ENCODE results near the gene JTB. TPM values are rescaled to one million over a fixed set of nuclear protein-coding genes. Genes with fewer than 3 reads are reported as not detected.

Gene JTB
- total RNA-seq, 1 donor from 2014 or later: 166 TPM

GRCh38 chr1:153967107-153967999 is 10.1 kb downstream of the JTB start, which contains the start of gene CREB3L4:
TSS of gene CREB3L4 (plus strand) at chr1:153967902. CDS start at chr1:153968526, 624 bp downstream.
- H3K36me3 ChIP-seq: no peaks in the 10 kb centered on the region
- intact Hi-C loops (cut with DNase I): loop anchor here (1.0 kb wide), 3 partner anchors 10 to 21 kb away; partner anchors contain the start of genes DENND4B, JTB and RAB13
- H3K9me3 ChIP-seq: no peaks in the 10 kb centered on the region
- peak within 1 kb of the TSS; percentile 62 to 69 for H3K4me3 ChIP-seq
- peaks cover 9 to 20% of the 10 kb centered on the region in 2 donors for H3K4me1 ChIP-seq
- H3K27me3 ChIP-seq: no peaks in the 10 kb centered on the region
- DNase-seq (ENCODE audit: low spot score in 2 of 2): peak; percentile 73 to 96
- peak within 1 kb of the TSS; percentile 80 to 85 for H3K27ac ChIP-seq
- peak; percentile 6 to 43 (median 43) for TF ChIP-seq CTCF (IDR thresholded peaks at IDR 0.05)

- H3K4me1 ChIP-seq: peaks cover 18 to 35% of the 10 kb centered on the region in 2 donors
- H3K27me3 ChIP-seq: no peaks in the 10 kb centered on the region
- no peak for DNase-seq (ENCODE audit: low spot score in 2 of 2)
- H3K9me3 ChIP-seq: no peaks in the 10 kb centered on the region
- H3K36me3 ChIP-seq: peaks cover 10 to 14% of the 10 kb centered on the region in 2 donors
- no peak for TF ChIP-seq CTCF (IDR thresholded peaks at IDR 0.05)
- intact Hi-C loops (cut with DNase I): loop anchor here (1.0 to 5.0 kb wide), 3 partner anchors 22 to 292 kb away; partner anchors contain the start of genes GATAD2B, ILF2 and RAB13
- H3K27ac ChIP-seq: peak overlapping the region; percentile 91 to 96
- peak overlapping the region; percentile 65 to 75 for H3K4me3 ChIP-seq
Measured at GRCh38 chr1:153963850-153964331, 13.6 kb downstream of the JTB start.

GRCh38 chr1:153963030-153963849 is 14.2 kb downstream of the JTB start, which contains the start of gene SLC39A1:
TSS of gene SLC39A1 (minus strand) at chr1:153963537. CDS start at chr1:153962715, 822 bp downstream.
- H3K4me1 ChIP-seq: peaks cover 18 to 34% of the 10 kb centered on the region in 2 donors
- peaks cover 10 to 14% of the 10 kb centered on the region in 2 donors for H3K36me3 ChIP-seq
- H3K9me3 ChIP-seq: no peaks in the 10 kb centered on the region
- H3K27me3 ChIP-seq: no peaks in the 10 kb centered on the region
- peak within 1 kb of the TSS; percentile 91 to 96 for H3K27ac ChIP-seq
- no peak for TF ChIP-seq CTCF (IDR thresholded peaks at IDR 0.05)
- H3K4me3 ChIP-seq: peak within 1 kb of the TSS; percentile 65 to 75
- intact Hi-C loops (cut with DNase I): loop anchor here (1.0 to 5.0 kb wide), 3 partner anchors 23 to 291 kb away; partner anchors contain the start of genes GATAD2B, ILF2 and RAB13
- peak; percentile 97 to 99 for DNase-seq (ENCODE audit: low spot score in 2 of 2)

GRCh38 chr1:153962088-153963029 is 15.1 kb downstream of the JTB start:
- peak overlapping the region; percentile 91 to 96 for H3K27ac ChIP-seq
- peaks cover 18 to 30% of the 10 kb centered on the region in 2 donors for H3K4me1 ChIP-seq
- H3K27me3 ChIP-seq: no peaks in the 10 kb centered on the region
- peaks cover 10 to 14% of the 10 kb centered on the region in 2 donors for H3K36me3 ChIP-seq
- no peak for TF ChIP-seq CTCF (IDR thresholded peaks at IDR 0.05)
- intact Hi-C loops (cut with DNase I): loop anchor here (1.0 to 5.0 kb wide), 3 partner anchors 24 to 290 kb away; partner anchors contain the start of genes GATAD2B, ILF2 and RAB13
- H3K9me3 ChIP-seq: no peaks in the 10 kb centered on the region
- peak in 1 of 2 donors; percentile 79 for DNase-seq (ENCODE audit: low spot score in 2 of 2)
- H3K4me3 ChIP-seq: peak overlapping the region; percentile 65 to 75

Measured in ascending aorta (tissue), 2 donors.